GM12874 (cell line): ENCODE data around the gene HDAC4.

Experiments used
- TF ChIP-seq, protein P1 (sequence below): IDR thresholded peaks from 2 replicates; pipeline ENCODE4 v1.5.1; 2011; ENCODE audit warnings: low read depth, mild to moderate bottlenecking, control low read depth, low read length, moderate library complexity; ENCODE audit not compliant: insufficient read depth

HDAC4 gene

DNA sequence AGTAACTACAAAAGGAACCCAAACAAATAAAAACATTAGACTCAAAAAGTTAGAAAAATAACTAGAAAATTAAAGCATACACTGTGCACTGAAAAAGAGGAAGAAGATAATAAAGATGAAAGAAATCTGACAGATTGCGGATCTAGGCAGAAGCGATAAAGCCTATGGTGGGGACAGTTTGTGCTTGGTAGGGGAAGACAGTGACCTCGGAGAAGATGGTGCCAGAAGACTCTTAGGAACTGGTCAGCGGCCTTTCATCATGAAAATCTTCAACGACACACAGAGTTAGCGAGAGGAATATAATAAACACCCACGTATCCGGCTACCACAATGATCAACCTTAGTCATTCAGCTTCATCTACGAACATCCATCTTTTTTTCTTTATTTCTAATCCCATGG lies 180.5 kb downstream of the HDAC4 start:
- TF ChIP-seq, protein P1, sequence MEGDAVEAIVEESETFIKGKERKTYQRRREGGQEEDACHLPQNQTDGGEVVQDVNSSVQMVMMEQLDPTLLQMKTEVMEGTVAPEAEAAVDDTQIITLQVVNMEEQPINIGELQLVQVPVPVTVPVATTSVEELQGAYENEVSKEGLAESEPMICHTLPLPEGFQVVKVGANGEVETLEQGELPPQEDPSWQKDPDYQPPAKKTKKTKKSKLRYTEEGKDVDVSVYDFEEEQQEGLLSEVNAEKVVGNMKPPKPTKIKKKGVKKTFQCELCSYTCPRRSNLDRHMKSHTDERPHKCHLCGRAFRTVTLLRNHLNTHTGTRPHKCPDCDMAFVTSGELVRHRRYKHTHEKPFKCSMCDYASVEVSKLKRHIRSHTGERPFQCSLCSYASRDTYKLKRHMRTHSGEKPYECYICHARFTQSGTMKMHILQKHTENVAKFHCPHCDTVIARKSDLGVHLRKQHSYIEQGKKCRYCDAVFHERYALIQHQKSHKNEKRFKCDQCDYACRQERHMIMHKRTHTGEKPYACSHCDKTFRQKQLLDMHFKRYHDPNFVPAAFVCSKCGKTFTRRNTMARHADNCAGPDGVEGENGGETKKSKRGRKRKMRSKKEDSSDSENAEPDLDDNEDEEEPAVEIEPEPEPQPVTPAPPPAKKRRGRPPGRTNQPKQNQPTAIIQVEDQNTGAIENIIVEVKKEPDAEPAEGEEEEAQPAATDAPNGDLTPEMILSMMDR, result no peak

DNA sequence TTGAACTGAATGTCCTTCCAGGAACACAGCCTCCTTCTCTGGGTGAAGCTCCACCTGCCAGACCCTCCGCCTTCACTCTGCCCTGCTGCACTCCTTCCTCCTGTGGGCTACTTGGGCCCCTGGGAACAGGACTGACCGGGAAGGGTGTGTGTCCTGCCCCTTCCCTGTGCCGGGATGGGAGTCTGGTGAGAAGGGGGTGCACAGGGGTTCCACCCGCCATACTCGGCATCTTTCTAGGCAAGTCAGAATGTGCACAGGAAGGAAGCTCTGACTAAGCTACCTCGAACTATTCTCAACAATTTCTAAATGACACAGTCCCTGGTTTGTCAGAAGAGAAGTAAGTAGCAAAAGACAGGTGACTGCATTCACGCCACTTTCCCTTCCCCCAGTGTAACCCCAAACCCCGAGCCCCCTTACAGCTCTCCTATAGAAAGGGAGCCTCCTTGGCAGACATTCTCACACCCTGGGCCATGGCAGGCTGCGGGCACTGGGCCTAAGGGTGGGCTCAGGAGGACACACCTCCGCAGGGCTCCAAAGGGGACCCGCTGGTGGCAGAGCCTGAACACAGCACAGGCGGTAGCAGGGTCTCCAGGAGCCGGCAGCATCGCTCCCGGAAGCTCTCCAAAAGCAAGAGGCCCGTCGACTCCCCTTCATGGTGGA lies 184.1 kb downstream of the HDAC4 start:
- TF ChIP-seq, protein P1, result no peak

DNA sequence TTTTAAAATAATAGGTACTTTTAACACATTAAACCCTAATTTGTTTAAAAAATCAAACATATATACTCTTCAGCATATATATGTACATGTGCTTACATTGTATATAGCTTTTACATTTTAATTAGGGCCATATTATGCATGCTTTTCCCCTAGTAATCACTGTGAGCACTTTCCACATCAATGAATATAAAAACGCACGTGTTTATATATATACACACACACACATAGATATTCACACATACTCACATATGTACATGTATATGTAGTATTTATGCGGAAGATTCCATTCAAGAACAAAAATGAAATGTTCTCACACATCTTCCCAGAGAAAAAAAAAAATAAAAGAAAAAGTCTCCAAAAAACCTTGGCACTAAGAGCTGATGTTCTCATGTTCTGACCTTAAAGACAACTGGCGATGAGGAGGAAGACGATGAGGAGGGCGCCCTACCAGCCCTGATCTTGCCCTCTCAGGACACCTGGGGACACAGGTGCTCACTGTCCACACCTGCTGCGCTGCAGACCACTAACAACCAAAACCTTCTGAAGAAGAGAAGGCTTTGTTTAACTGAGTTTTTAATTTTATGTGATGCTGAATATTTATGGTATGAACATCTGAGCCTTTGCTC lies 184.7 kb downstream of the HDAC4 start:
- TF ChIP-seq, protein P1, result no peak

DNA sequence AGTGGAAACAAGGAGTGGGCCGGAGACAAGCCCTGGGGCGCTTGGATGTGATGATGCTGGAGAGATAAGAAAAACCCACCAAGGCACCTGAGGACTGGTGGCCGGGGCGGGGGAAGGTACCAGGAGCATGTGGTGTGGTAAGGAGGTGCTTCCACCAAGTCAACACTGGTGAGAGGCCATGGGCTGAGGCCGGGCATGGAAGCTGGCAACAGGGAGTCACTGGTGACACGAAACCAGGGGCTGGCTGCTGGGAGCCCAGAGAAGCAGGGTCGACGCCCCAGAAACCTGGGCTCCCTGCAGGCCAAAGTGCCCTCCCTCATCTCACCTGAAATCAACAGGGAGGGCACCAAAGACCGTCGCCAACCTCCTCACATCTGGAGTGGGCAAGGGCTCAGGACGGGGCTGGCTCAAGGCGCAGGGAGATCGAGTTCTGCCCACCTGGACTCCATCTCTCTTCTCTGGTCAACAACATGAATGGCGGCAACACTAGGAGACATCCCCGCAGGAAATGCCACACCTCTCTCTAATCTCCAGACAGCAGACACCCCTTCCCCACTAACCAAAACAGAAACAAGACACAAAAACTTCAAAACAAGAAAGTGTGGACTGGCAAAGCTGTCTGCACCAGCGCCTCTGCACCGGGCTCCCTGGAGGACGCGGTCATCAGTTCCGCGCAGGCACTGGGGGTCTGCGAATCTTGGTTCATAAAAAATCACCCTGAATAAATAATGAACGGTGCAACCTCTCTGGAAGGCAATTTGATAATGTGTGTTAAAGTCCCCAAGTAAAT lies 185.5 kb downstream of the HDAC4 start:
- TF ChIP-seq, protein P1, result no peak

DNA sequence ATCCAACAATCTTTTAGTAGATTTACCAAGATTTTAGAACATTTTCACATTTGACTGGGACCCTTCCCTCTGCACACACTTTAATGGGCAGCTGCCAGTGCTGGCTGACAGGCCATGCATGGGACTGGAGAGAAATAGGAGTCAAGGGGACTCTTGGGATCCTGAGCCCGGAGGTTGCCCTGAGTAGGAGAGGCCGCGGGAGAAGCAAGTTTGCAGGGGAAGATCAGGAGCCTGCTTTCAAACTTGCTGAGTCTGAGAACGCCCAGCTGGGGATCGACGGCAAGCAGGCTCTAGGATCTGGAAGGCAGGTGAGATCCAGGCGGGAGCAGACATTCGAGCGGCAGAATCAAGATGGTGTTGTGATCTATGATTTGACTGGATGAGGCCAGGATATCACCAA lies 186.1 kb downstream of the HDAC4 start:
- TF ChIP-seq, protein P1, result no peak

DNA sequence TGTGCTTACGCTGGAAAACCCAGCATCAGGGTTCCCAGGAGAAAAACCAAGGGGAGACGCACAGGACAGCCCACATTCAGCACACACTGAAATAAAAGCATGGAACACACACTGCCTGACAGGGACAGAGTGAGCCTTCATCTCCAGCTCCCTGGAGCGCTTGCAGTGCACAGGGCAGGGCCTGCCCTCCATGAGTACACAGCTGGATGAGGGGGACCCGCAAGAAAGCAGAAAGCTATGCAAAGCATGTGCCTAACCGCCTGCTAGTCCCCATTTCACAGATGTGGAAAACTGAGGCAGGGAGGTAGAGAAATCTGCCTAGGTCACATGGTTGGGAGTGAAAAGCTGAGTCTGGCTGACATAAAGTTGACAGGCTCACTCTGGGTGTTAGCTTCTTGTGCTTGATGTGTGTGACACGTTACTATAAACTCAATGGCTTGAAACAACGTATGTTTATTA lies 187.1 kb downstream of the HDAC4 start:
- TF ChIP-seq, protein P1, result no peak

DNA sequence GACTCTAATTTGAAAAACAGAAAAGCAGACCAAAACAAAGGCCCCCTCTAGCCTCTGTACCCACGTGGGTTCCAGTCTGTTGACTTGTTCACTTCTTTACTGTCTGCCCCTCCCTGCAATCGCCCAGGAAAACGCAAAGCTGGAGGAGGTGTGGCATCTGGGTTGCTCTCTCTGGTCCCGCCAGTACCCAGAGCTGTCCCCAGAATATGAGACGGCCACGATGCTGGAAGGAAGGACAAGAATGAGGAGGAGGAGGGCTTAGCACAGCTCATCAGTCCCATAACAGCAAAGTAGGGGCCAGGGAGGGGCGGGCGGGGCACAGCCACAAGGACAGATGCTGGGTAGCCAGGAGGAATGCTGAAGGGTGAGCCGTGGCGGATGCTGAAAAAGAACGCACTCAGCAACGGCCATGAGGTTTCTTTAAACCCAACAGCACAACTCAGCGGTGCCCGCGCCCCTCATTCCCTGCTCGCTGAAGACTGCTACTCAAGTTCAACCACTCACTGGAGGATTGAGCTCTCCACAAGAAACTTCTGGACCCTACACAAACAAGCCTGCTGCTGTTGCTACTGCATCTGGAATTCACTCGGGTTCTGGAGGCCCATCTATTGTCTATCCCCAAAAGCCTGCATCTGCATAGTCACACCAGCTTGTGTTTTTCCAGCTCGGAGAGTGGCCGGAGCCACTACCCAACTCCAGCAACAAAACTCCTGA lies 187.7 kb downstream of the HDAC4 start:
- TF ChIP-seq, protein P1, result no peak
